Muscle of arm (tissue), 12 donors: Measurements from ENCODE around the gene KREMEN1. TPM values are rescaled to one million over a fixed set of nuclear protein-coding genes. Genes with fewer than 3 reads are reported as not detected.
"Not testable (repeated sequence)": the region's sequence is repeated elsewhere in the genome, so short reads cannot be mapped to it uniquely, and the experiment has no call there.

Experiments
- DNase-seq: peaks from one replicate; pipeline ENCODE4 v3.0.0-alpha.2; 2013
- polyA plus RNA-seq, 12 donors: library from polyadenylated mRNA; unstranded; fragments of 120-200 nt; gene quantifications; one replicate each; pipeline ENCODE4 v1.2.1, GENCODE V29; 2013; ENCODE audit not compliant: insufficient read length in 12 of 12

Gene KREMEN1
- polyA plus RNA-seq, 12 donors, result 65.7 to 117 (median 83.6) TPM; not detected in 1

GRCh38 chr22:29096736-29097669 is 24.2 kb downstream of the KREMEN1 start:
- no peak for DNase-seq

- no peak for DNase-seq
Measured at GRCh38 chr22:29098296-29098695, 25.5 kb downstream of the KREMEN1 start.

GRCh38 chr22:29102300-29102699 is 29.5 kb downstream of the KREMEN1 start:
- DNase-seq, result no peak

GRCh38 chr22:29103121-29103520 is 30.3 kb downstream of the KREMEN1 start:
- DNase-seq, result no peak

- DNase-seq, result no peak
Measured at GRCh38 chr22:29105468-29105867, 32.6 kb downstream of the KREMEN1 start.

GRCh38 chr22:29106839-29107238 is 34.0 kb downstream of the KREMEN1 start:
- DNase-seq, result no peak

GRCh38 chr22:29108137-29108536 is 35.3 kb downstream of the KREMEN1 start:
- no peak for DNase-seq

- DNase-seq, result no peak
Measured at GRCh38 chr22:29109822-29110221, 37.0 kb downstream of the KREMEN1 start.

GRCh38 chr22:29110946-29111345 is 38.1 kb downstream of the KREMEN1 start:
- DNase-seq, result no peak

GRCh38 chr22:29112121-29112520 is 39.3 kb downstream of the KREMEN1 start:
- no peak for DNase-seq

GRCh38 chr22:29112681-29113080 is 39.8 kb downstream of the KREMEN1 start:
- DNase-seq, result no peak

GRCh38 chr22:29113319-29113718 is 40.5 kb downstream of the KREMEN1 start:
- DNase-seq, result no peak

- no peak for DNase-seq
Measured at GRCh38 chr22:29114392-29114791, 41.6 kb downstream of the KREMEN1 start.

GRCh38 chr22:29115682-29116288 is 43.0 kb downstream of the KREMEN1 start:
- no peak for DNase-seq

GRCh38 chr22:29116397-29117123 is 43.7 kb downstream of the KREMEN1 start:
- DNase-seq, result no peak

- DNase-seq, result no peak
Measured at GRCh38 chr22:29117799-29118477, 45.1 kb downstream of the KREMEN1 start.

- not testable (repeated sequence) for DNase-seq
Measured at GRCh38 chr22:29120098-29120912, 47.5 kb downstream of the KREMEN1 start.

- no peak for DNase-seq
Measured at GRCh38 chr22:29121124-29121523, 48.3 kb downstream of the KREMEN1 start.

- no peak for DNase-seq
Measured at GRCh38 chr22:29122041-29122440, 49.2 kb downstream of the KREMEN1 start.

- DNase-seq, result no peak
Measured at GRCh38 chr22:29124777-29125442, 52.1 kb downstream of the KREMEN1 start.

GRCh38 chr22:29125443-29125778 is 52.6 kb downstream of the KREMEN1 start:
- DNase-seq, result no peak
